ENCODE results near the gene ZNF282.

ZNF282 gene

DNA sequence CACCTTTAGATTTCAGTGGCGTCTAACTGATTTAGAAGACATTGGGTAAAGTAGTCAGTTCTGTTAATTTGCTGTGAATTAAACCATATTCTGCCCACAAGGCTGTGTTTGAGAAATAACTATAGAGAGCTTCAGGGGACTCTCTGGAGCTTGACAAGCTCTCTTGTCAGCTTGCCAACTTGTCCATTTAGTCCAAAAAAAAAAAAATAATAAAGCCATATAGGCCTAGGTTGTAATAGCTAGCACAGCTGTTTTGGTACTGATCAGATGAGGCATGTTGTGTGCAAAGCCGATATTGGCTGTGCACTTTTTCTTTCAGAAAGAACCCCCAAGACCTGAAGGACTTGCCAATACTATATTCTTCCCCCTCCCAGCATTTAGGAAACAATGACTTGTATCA lies 20.2 kb upstream of the ZNF282 start:
- TF ChIP-seq POLR2A (IDR thresholded peaks at IDR 0.05; ENCODE audit: low read length) (no peak), GATA1 (IDR thresholded peaks at IDR 0.05; ENCODE audit: low read depth, low read length) (no peak)
- no peak for DNase-seq

DNA sequence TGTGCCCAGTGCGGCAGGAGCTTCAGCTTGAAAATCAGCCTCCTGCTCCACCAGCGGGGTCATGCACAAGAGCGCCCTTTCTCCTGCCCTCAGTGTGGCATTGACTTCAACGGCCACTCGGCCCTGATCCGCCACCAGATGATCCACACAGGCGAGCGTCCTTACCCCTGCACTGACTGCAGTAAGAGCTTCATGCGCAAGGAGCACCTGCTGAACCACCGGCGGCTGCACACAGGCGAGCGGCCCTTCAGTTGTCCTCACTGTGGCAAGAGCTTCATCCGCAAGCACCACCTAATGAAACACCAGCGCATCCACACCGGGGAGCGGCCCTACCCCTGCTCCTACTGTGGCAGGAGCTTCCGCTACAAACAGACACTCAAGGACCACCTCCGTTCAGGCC lies 16.1 kb upstream of the ZNF282 start:
- TF ChIP-seq POLR2A (IDR thresholded peaks at IDR 0.05; ENCODE audit: low read length) (no peak), GATA1 (IDR thresholded peaks at IDR 0.05; ENCODE audit: low read depth, low read length) (no peak)

DNA sequence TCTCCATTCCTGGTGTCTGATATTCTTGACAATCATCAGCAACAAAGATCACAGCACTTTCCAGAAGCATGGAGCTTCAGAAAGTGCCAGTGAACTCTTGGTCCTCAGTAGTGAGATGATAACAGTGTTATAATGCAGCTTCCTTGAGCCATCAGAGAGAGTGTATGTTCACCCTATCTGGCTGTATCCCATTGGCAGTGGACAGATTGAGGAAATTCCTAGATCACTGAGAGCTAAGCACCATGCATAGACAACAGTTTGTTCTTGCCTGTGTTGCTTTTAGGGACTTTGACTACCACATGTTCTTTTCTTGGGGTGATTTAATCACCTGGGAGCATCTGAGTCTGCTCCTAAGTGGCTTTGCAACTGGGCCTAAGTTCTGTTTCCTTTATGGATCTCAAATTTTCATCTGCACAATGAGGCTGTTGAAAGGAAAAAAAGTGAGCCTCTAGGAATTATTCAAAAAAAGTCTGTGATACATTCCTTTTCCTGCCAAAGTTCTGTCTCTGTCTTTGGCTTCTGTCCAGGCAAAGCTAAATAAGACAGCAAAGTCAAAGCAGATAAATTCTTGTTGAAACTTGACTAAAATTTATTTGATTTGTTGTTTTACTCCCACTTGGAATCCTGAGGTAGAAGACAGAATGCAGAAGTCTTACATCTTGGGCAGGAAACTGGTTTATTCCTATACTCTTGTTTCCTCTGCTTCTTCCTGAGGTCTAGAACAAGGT lies 14.5 kb upstream of the ZNF282 start:
- no peak for DNase-seq

More for the DNA sequence above, 16.1 kb upstream of the ZNF282 start:
- DNase-seq, result no peak

DNA sequence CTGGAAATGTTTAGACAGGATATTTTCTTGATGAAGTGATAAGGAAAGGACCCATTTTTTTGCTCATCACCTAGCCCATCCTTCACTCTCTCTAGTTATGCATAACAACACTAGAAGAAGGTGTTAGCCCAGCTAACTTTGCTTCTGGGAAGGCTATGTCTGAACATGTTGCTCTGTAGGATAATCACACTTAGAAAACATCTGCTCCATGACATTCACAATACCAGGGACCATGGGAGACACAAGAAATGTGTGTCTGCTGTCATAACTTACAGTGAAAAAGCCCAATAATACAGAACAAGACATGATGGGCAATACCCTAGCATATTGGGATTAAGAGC lies 13.9 kb upstream of the ZNF282 start:
- no peak for DNase-seq
- TF ChIP-seq GATA1 (IDR thresholded peaks at IDR 0.05; ENCODE audit: low read depth, low read length) (no peak), POLR2A (IDR thresholded peaks at IDR 0.05; ENCODE audit: low read length) (no peak)

More for the DNA sequence above, 14.5 kb upstream of the ZNF282 start:
- TF ChIP-seq POLR2A (IDR thresholded peaks at IDR 0.05; ENCODE audit: low read length) (no peak), GATA1 (IDR thresholded peaks at IDR 0.05; ENCODE audit: low read depth, low read length) (no peak)

DNA sequence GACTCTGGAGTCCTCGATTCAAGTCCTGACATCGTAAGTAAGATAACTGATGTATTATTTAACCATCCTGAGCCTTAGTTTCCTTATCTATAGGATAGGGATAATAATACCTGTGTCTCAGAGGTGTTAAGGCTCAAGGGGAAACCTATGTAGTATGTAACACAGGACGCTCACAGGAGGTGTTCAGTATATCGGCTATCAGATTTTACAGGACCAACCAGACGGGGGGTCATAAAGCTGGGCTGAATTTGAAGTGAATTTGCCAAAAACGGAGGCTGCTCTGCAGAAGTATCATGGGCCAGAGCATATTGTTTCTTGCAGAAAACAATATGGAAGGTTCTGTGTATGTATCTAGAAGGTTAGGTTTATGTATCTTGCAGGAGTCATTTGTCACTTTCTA lies 11.1 kb upstream of the ZNF282 start:
- TF ChIP-seq GATA1 (IDR thresholded peaks at IDR 0.05; ENCODE audit: low read depth, low read length) (no peak), POLR2A (IDR thresholded peaks at IDR 0.05; ENCODE audit: low read length) (no peak)
- DNase-seq, result no peak

DNA sequence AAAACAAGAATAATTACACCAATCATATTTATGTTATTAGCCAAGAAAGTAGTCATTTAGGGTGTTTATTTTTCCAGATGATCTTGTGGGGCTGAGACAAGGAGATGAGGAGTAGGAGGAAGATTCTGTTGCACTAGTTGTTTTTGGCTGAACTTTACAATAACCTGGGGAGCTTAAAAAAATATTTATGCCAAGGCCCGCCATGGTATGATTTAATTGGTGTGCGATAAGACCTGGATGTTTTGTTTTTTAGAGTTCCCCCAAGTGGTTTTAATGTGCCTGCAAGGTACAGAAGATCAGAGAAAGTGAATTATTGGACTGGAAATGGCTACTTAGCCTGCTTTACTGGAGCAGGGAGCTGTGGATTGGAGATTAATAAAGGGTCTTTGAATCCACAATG lies 7.1 kb upstream of the ZNF282 start:
- TF ChIP-seq GATA1 (IDR thresholded peaks at IDR 0.05; ENCODE audit: low read depth, low read length), result no peak
- TF ChIP-seq POLR2A (IDR thresholded peaks at IDR 0.05; ENCODE audit: low read length), result no peak
- DNase-seq, result no peak

DNA sequence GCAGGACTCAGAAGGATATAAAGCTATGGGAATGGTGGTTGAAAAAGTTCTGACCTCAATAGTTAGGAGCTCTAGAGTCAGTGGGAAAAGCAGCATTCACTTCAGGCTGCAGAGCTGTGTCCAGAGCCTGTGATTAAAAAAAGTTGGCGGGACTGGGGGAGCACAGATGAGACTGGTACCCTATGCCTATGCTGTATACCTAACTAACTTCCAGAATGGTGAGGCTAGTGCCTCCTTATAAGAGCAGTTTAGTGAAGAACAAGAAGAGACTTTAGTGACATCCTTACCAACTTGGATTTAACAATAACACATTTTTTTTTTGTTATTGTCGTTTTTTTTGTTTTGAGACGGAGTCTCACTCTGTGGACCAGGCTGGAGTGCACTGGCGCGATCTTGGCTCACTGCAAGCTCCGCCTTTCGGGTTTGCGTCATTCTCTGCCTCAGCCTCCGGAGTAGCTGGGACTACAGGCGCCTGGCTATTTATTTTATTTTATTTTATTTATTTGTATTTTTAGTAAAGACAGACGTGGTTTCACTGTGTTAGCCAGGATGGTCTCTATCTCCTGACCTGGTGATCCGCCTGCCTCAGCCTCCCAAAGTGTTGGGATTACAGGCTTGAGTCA lies 6.6 kb upstream of the ZNF282 start:
- TF ChIP-seq POLR2A (IDR thresholded peaks at IDR 0.05; ENCODE audit: low read length), result no peak
- TF ChIP-seq GATA1 (IDR thresholded peaks at IDR 0.05; ENCODE audit: low read depth, low read length), result no peak
- no peak for DNase-seq

DNA sequence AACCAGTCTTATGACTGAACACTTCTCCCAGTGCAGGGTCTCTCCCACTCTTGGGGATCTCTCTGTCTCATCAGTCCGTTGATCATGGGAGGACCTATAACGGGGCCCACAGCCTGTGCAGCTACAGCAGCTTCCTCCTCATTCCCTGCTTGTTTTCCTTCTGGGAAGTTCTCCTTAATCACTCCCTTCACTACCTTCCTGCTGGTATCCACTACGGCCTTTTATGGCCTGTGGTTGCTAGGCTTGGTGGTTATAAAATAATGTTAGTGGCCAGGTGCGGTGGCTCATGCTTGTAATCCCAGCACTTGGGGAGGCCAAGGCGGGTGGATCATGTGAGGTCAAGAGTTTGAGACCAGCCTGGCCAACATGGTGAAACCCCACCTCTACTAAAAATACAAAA lies 3.5 kb upstream of the ZNF282 start:
- TF ChIP-seq GATA1 (IDR thresholded peaks at IDR 0.05; ENCODE audit: low read depth, low read length) (no peak), POLR2A (IDR thresholded peaks at IDR 0.05; ENCODE audit: low read length) (no peak)
- DNase-seq, result no peak

DNA sequence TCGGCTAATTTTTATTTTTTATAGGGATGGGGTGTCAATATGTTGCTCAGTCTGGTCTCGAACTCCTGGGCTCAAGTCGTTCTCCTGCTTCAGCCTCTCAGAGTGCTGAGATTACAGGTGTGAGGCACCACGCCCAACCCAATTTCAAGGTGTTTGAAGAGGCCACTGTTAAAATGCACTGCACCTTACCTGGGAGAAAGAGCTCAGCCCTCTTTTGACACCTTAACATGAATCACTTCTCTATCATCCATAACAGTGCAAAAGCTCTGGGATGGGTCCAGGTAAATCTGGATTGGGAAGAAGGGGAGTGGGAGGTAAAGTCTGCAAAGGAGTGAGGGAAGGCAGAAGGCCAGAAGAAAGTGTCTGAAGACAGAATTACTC lies 557 bp upstream of the ZNF282 start:
- no peak for DNase-seq
- no peak for TF ChIP-seq POLR2A (IDR thresholded peaks at IDR 0.05; ENCODE audit: low read length)
- no peak for TF ChIP-seq GATA1 (IDR thresholded peaks at IDR 0.05; ENCODE audit: low read depth, low read length)

DNA sequence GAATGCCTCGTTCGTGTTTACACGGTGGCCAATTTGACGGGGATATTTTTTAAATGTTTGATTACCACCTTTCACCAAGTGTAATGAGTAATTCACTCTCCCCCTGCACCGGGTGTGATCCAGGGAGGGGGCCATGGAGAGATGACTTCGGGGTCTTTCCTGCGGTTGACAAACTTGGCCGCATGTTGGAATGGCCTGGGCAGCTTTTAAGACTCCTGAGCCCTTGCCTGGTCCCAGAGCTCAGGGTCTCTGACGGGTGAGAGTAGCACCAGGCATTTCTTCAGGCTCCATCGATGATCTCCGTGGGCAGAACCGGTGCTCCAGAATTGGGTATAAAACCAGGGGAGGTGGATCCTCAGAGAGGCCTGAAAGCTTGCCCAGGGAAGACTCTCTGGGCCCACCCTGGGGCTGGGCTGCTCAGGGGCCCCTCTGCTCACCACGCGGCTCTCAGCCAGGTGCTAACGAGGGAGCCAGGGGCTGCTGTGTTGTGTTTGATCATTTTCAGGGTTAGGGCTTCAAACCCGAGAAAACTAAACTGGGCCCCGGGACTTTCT lies 882 bp downstream of the ZNF282 start:
- peak; percentile 54 to 68 for DNase-seq
- TF ChIP-seq GATA1 (IDR thresholded peaks at IDR 0.05; ENCODE audit: low read depth, low read length) (no peak), POLR2A (IDR thresholded peaks at IDR 0.05; ENCODE audit: low read length) (no peak)

DNA sequence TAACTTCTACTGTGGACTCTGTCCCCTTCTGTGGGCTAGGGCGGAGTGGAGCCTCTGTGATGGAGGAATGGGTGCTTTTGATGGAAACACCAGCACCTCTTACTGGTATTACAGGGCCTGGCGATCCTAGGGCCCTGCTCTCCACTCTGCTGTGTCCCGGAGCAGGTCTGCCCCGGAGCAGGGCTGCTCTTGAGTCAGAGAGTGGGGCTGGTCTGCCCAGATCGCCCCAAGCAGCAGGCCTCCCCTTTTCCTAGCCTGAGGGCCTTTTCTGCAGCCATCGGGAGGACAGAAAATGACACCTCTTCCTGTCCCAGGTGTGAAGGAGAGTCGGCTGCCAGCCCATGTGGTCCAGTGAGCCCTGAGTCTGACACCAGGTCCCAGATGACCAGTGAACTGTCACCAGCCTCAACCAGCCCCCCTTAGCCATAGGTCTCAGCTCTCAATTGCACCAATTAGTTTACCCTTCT lies 1.4 kb downstream of the ZNF282 start:
- peak; percentile 38 to 57 for DNase-seq
- TF ChIP-seq POLR2A (IDR thresholded peaks at IDR 0.05; ENCODE audit: low read length) (no peak), GATA1 (IDR thresholded peaks at IDR 0.05; ENCODE audit: low read depth, low read length) (no peak)

DNA sequence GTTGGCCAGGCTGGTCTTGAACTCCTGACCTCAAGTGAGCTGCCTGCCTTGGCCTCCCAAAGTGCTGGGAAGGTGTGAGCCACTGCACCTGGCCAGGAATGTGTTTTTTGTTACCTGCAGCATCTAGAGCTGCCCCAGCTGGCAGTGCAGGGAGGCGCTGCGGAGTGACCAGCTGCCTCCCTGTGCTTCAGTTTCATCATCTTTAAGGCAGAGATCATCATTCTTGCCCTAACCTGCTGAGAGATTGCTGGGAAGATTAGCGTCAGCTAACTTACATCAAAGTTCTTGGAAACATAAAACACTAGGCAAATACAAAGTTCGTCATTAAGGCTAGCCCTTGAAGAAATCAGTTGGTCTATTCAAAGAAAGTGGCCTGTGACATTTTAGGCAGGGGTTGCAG lies 2.3 kb downstream of the ZNF282 start:
- no peak for DNase-seq

DNA sequence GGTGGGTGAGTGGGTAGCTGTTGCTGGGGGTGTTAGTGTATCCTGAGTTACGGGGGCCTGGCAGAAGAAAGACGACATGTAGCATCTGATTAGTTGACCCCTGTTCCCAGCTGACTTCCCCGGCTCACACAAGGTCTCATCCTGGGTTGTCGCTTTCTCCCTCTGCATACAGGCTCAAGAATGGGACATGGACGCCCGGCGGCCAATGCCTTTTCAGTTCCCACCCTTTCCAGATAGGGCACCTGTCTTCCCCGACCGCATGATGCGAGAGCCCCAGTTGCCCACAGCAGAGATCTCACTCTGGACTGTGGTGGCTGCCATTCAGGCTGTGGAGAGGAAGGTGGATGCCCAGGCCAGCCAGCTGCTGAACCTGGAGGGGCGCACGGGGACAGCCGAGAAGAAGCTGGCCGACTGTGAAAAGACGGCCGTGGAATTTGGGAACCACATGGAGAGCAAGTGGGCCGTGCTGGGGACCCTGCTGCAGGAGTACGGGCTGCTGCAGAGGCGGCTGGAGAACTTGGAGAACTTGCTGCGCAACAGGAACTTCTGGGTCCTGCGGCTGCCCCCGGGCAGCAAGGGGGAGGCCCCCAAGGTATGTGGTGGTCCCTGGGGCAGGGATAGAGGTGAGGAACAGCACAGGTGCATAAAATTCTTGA lies 2.9 kb downstream of the ZNF282 start:
- no peak for DNase-seq
- no peak for TF ChIP-seq POLR2A (IDR thresholded peaks at IDR 0.05; ENCODE audit: low read length)

More for the DNA sequence above, 2.3 kb downstream of the ZNF282 start:
- TF ChIP-seq GATA1 (IDR thresholded peaks at IDR 0.05; ENCODE audit: low read depth, low read length), result no peak
- TF ChIP-seq POLR2A (IDR thresholded peaks at IDR 0.05; ENCODE audit: low read length), result no peak

DNA sequence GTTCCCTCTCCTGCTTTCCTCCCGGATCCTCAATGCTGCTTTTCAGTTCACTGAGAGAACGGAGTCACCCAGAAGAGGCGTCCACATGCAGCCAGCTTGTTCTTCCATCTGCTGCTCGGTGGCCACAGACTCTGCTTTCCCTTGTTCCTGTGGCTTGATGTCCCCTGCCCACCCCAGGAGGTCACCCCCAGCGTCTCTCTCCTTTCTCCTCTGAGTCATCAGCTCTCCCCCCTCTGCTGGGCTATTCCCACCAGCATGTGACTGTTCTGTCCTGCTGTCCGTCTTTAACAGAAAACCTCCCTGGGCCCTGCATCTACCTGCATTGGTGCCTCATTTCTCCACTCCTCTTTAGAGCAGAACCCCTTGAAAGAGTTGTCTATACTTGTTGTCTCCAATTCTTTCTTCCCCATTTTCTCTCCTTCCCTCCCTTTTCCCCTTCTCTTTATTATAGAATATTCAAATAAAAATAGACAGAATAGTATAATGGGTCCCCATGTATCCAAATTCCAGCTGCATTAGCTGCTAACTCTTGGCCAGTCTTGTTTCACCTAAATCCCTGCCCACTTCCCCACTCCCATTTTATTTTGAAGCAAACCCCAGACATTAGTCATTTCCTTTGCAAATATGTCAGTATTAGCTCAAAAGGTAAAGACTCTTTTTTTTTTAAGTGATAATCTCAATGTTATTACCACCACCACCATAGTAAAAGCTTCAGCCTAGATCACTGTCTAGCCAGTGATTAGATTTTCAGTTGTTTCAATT lies 4.1 kb downstream of the ZNF282 start:
- no peak for DNase-seq
- TF ChIP-seq GATA1 (IDR thresholded peaks at IDR 0.05; ENCODE audit: low read depth, low read length) (no peak), POLR2A (IDR thresholded peaks at IDR 0.05; ENCODE audit: low read length) (no peak)
